Astrocyte of the spinal cord (primary cell): ENCODE data around the gene OR4Q2.

Experiments
- DNase-seq: peaks from one replicate; pipeline ENCODE4 v3.0.0; 2011; ENCODE audit warnings: low read depth, low spot score
- H3K4me3 ChIP-seq: 2 replicates; pipeline ENCODE4 v1.5.1; 2011; ENCODE audit warnings: low read depth, mild to moderate bottlenecking, low read length, moderate library complexity
- CTCF ChIP-seq: IDR thresholded peaks from 2 replicates; pipeline ENCODE4 v1.5.1; 2012; ENCODE audit warnings: low read depth, mild to moderate bottlenecking, low read length, inconsistent platforms
- in situ Hi-C: cut with HindIII; loops from 2 replicates; pipeline ENCODE4 v1.10.0; 2017; ENCODE audit warnings: low sequenced_read_pairs

The OR4Q2 gene

GRCh38 chr14:20019257-20019865, 17.4 kb downstream of the OR4Q2 start, which contains the start of gene OR4K14:
OR4K14 (minus strand) TSS chr14:20019307; CDS start chr14:20015193, 4,114 bp downstream.
- TF ChIP-seq CTCF, result no peak
- DNase-seq, result no peak
- no peak within 1 kb of the TSS for H3K4me3 ChIP-seq
- in situ Hi-C loops, result no loop called here

GRCh38 chr14:20031058-20031457, 29.1 kb downstream of the OR4Q2 start:
- no peak for DNase-seq
- TF ChIP-seq CTCF, result no peak
- in situ Hi-C loops, result no loop called here
- H3K4me3 ChIP-seq, result no peak overlapping the region

GRCh38 chr14:20035449-20035848, 33.5 kb downstream of the OR4Q2 start:
- no peak overlapping the region for H3K4me3 ChIP-seq
- no peak for TF ChIP-seq CTCF
- no peak for DNase-seq
- in situ Hi-C loops, result no loop called here

GRCh38 chr14:20035938-20036337, 34.0 kb downstream of the OR4Q2 start, which contains the start of gene OR4K13:
OR4K13 (minus strand) TSS chr14:20036038; CDS start chr14:20034758, 1,280 bp downstream.
- TF ChIP-seq CTCF, result no peak
- H3K4me3 ChIP-seq, result no peak within 1 kb of the TSS
- DNase-seq, result no peak
- in situ Hi-C loops, result no loop called here

GRCh38 chr14:20044243-20044642, 42.3 kb downstream of the OR4Q2 start:
- no peak for DNase-seq
- TF ChIP-seq CTCF, result no peak
- in situ Hi-C loops, result no loop called here
- H3K4me3 ChIP-seq, result no peak overlapping the region

- TF ChIP-seq CTCF, result no peak
- no peak for DNase-seq
- no peak overlapping the region for H3K4me3 ChIP-seq
- in situ Hi-C loops, result no loop called here
Measured at GRCh38 chr14:20048202-20048601, 46.2 kb downstream of the OR4Q2 start.
